Measurements from ENCODE around the gene SNTB2.

DNA sequence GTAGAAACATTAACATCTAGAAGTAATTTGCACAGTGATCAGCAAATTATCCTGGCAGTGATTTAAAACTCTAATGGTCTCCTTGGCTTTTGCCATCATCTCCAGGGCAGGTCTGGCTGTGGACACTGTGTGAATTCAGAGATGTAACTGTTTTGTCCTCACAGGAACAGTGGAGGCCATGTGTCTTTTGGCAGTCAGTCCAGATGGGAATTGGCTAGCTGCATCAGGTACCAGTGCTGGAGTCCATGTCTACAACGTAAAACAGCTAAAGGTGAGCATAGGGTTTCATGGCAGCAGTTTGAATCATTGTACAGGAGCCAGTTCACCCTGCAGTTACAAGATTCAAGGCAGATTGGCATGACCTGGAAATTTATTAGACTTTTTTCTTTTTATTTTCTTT is 26.8 kb upstream of the SNTB2 start:
- TF ChIP-seq, protein P1, sequence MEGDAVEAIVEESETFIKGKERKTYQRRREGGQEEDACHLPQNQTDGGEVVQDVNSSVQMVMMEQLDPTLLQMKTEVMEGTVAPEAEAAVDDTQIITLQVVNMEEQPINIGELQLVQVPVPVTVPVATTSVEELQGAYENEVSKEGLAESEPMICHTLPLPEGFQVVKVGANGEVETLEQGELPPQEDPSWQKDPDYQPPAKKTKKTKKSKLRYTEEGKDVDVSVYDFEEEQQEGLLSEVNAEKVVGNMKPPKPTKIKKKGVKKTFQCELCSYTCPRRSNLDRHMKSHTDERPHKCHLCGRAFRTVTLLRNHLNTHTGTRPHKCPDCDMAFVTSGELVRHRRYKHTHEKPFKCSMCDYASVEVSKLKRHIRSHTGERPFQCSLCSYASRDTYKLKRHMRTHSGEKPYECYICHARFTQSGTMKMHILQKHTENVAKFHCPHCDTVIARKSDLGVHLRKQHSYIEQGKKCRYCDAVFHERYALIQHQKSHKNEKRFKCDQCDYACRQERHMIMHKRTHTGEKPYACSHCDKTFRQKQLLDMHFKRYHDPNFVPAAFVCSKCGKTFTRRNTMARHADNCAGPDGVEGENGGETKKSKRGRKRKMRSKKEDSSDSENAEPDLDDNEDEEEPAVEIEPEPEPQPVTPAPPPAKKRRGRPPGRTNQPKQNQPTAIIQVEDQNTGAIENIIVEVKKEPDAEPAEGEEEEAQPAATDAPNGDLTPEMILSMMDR (IDR thresholded peaks at IDR 0.05; ENCODE audit: low read depth, low read length, missing input control): no peak
- TF ChIP-seq, protein P2, sequence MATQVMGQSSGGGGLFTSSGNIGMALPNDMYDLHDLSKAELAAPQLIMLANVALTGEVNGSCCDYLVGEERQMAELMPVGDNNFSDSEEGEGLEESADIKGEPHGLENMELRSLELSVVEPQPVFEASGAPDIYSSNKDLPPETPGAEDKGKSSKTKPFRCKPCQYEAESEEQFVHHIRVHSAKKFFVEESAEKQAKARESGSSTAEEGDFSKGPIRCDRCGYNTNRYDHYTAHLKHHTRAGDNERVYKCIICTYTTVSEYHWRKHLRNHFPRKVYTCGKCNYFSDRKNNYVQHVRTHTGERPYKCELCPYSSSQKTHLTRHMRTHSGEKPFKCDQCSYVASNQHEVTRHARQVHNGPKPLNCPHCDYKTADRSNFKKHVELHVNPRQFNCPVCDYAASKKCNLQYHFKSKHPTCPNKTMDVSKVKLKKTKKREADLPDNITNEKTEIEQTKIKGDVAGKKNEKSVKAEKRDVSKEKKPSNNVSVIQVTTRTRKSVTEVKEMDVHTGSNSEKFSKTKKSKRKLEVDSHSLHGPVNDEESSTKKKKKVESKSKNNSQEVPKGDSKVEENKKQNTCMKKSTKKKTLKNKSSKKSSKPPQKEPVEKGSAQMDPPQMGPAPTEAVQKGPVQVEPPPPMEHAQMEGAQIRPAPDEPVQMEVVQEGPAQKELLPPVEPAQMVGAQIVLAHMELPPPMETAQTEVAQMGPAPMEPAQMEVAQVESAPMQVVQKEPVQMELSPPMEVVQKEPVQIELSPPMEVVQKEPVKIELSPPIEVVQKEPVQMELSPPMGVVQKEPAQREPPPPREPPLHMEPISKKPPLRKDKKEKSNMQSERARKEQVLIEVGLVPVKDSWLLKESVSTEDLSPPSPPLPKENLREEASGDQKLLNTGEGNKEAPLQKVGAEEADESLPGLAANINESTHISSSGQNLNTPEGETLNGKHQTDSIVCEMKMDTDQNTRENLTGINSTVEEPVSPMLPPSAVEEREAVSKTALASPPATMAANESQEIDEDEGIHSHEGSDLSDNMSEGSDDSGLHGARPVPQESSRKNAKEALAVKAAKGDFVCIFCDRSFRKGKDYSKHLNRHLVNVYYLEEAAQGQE (IDR thresholded peaks at IDR 0.05): no peak
- TF ChIP-seq, protein P3, sequence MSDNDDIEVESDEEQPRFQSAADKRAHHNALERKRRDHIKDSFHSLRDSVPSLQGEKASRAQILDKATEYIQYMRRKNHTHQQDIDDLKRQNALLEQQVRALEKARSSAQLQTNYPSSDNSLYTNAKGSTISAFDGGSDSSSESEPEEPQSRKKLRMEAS (IDR thresholded peaks at IDR 0.05): no peak
- no peak for TF ChIP-seq FOXA1 (IDR thresholded peaks at IDR 0.05)
- no peak for TF ChIP-seq RXRA (IDR thresholded peaks at IDR 0.05)
- TF ChIP-seq YY1 (IDR thresholded peaks at IDR 0.05): no peak
- TF ChIP-seq JUND (IDR thresholded peaks at IDR 0.05): no peak
- no peak for TF ChIP-seq FOXA2 (IDR thresholded peaks at IDR 0.05)
- TF ChIP-seq, protein P4, sequence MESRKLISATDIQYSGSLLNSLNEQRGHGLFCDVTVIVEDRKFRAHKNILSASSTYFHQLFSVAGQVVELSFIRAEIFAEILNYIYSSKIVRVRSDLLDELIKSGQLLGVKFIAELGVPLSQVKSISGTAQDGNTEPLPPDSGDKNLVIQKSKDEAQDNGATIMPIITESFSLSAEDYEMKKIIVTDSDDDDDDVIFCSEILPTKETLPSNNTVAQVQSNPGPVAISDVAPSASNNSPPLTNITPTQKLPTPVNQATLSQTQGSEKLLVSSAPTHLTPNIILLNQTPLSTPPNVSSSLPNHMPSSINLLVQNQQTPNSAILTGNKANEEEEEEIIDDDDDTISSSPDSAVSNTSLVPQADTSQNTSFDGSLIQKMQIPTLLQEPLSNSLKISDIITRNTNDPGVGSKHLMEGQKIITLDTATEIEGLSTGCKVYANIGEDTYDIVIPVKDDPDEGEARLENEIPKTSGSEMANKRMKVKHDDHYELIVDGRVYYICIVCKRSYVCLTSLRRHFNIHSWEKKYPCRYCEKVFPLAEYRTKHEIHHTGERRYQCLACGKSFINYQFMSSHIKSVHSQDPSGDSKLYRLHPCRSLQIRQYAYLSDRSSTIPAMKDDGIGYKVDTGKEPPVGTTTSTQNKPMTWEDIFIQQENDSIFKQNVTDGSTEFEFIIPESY (IDR thresholded peaks at IDR 0.05): no peak
- TF ChIP-seq TAF1 (conservative IDR thresholded peaks at IDR 0.05): no peak

Measured in liver (tissue), 3 donors.